Activated T-cell treated with anti-CD3 and anti-CD28 coated beads for 4 hours (primary cell): Measurements from ENCODE around the gene PDZD2.

Experiments
- DNase-seq: peaks from one replicate; pipeline ENCODE4 v3.0.0-alpha.2; 2020

The PDZD2 gene

DNA sequence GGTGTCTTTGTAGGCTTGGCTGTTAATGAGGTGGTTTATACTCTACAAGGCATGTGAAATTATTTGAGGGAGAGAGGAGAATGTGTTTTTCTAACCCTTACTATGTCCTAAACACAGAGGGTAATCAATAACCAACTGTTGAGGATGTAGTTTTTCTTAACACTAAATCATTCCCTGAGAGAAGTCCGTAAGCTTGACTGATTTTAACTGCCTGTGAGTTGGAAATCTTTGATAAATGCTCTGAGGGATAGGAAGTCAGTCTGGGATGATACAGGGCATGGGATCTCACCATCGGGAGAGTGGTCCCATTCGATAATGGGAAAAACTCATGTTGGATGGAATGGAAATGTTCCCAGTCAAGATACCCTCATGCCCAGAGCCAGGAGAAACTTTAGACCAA lies 249.6 kb downstream of the PDZD2 start:
- DNase-seq: no peak

DNA sequence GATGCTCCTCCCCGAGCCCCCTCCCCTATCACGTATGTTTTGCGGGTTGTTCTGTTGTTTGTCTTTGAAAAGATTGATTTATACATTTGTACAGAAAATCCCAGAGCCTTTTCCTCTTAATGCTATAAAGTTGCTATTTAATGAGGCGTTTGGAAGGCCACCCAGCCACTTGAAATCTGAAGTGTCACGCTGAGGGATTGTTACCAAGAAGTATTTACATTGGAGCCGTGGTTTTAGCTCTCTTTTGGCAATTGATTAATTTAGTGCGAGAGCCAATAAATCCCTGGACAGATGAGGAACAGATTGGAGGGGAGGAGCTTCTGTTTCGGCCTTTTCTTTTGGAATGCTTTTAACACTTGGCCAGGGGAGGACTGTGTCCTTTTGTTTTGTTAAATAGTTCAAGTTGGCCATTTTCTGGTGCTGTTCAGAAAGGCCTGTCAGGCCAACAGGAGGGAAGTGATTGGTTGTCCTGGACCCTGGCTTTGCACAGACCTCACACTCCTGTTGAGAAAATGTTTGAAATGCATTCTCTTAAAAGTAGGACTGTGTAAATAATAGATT lies 250.2 kb downstream of the PDZD2 start:
- no peak for DNase-seq

DNA sequence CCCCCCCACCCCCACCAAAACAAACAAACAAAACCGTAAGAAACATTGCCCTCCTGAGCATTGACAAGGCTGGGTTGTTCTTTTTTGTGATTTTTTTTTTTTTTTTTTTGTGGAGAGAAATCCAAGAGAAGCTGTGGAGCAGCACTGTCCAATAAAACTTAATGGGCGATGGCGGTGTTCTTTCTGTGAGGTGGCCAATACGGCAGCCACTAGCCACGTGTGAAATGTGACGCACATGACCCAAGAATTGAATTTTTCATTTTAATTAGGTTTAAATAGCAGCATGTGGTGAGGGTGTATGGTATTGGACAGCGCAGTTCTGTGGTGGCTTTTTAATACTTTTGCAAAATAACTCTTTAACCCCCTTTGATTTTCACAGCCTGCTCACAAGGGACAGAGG lies 251.1 kb downstream of the PDZD2 start:
- DNase-seq: no peak

DNA sequence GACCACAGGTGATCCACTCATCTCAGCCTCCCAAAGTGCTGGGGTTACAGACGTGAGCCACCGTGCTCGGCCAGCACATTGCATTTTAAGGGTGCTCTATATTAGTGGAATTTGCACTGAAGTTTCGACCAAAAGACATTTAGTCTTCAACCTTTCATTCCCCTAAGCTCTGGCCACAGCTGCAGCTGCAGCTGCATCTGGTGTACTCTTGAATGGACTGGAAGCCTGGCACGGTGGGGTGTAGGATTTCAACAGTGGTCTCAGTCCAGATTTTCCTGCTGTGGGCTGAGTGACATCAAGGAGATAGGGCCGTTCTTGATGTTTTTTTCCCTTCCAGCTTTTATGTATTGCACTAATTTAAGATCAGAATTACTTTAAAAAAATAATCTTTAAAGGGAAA lies 255.2 kb downstream of the PDZD2 start:
- no peak for DNase-seq

DNA sequence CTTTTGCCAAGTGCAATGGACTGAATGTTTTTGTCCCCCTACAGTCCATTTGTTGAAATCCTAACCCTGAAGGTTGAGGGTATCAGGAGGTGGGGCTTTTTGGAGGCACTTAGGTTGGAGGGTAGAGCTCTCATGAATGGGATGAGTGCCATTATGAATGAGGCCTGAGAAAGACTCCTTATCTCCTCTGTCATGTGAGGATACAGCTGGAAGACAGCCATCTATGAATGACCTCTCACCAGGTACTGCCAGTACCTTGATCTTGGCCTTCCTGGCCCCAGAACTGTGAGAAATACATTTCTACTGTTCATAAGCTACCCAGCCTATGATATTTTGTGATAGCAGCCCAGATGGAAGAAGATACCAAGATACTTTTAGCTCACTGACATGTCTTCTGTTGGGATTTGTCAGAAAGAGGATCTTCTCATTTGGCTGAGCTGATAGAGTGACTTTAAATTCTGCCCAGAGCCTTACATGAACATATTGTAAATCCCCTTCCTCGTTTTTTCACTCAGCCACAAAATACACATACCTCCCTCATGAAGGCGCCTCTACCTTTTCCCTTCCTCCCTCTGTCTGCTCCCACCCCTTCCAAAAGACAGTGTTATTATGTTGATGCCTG lies 256.4 kb downstream of the PDZD2 start:
- DNase-seq: no peak

DNA sequence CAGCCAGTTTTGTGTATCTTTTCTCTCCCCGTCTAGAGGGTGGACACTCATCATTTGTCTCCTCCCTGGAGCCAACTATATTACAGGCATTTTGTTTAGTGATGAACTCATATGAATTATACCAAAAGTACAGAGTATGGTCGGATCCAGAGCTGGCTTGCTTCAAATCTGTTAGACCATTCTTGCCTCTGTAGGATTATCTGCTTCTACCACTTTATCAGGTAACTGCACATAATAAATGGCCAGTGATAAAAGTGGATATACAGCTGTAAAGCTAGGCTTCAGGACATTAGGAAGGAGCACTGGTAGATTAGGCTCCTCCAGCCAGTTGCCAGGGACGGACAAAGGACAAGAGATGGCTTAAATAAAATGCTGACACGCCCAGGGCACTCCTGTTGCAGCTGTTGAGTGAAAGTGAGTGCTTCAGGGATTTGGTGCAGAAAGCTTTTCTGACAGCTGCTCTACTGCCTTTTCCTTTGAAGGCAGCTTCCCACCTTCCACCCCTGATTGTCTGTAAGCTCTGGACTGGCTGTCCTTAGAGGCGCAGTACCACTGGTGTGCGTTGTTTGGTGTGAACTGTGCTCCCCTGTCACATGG lies 259.2 kb downstream of the PDZD2 start:
- DNase-seq: no peak

DNA sequence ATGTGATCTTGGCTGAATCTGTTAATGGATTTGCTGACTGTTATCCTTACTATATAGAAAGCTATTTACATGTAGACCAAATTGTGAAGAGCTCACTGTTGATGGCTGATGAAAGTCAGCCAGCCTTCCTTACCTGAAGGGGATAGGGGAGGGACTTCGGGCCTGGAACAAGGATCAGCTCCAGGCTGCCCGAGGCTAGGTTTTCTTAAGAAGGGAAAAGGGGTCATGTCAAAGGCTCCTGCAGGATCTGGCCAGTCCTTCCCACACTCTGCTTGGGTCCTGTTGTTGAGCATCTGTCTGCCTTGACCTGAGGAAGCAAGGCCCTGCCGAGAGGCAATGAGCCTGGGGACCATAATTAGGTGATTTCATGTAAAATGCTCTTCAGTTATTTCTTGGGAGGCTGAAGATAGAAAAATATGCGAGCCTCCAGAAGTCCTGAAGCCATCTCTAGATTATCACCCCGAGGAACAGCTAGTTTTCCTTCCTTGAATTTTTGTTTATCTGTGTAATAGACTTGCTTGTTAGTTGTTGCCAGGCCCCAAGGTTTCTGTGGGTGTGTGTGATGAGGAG lies 261.4 kb downstream of the PDZD2 start:
- no peak for DNase-seq

DNA sequence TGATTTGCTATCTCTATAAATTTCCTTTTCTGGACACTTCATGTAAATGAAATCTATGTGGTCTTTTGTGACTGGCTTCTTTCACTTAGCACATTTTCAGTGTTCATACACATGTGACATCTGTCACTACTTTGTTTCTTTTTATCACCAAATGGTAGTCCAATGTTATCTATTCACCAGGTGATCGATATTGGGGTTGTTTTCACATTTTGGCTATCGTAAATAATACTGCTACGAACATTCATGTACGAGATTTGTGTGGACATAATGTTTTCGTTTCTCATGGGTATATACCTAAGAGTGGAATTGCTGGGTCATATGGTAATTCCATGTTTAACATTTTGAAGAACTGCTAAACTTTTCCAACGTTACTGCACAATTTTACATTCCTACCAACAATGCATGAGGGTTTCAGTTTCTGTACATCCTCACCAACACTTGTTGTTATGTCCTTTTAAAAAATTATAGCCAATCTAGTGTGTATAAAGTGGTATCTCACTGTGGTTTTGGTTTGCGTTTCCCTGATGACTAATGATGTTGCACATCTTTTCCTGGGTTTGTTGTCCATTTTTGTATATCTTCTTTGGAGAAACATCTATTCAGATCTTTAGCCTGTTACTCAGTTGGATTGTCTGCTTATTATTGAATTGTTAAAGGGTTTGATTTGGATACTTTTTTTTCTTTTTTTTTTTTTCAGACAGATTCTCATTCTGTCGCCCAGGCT lies 263.0 kb downstream of the PDZD2 start:
- DNase-seq: no peak

DNA sequence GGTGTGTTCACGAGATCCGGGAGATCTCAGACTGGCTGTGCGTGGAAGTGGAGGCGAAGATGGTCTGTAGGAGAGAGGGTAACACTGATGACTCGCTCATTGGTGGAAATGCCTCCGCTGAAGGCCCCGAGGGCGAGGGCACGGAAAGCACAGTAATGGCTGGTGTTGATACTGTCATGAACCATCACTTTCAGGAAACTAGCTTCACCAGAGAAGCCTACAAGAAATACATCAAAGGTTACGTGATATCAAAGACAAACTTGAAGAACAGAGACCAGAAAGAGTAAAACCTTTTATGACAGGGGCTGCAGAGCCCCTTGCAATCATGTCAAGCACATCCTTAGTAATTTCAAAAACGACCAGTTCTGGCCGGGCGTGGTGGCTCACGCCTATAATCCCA lies 269.5 kb downstream of the PDZD2 start:
- no peak for DNase-seq

DNA sequence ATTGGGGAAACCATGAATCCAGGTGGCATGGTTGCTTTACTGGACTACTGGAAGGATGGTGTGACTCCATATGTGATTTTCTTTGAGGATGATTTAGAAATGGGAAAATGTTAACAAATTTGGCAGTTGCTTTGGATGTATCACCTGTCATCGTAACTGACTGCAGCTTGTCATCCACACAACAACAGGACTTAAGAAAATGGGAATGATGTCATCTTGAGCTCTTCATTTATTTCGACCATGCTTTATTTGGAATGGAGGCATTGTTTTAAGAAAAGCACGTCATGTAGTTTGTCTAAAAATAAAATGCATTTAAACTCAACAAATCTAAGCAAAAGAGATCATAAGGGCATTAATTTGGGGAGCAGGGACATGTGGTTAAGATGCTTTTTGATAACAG lies 270.1 kb downstream of the PDZD2 start:
- no peak for DNase-seq

DNA sequence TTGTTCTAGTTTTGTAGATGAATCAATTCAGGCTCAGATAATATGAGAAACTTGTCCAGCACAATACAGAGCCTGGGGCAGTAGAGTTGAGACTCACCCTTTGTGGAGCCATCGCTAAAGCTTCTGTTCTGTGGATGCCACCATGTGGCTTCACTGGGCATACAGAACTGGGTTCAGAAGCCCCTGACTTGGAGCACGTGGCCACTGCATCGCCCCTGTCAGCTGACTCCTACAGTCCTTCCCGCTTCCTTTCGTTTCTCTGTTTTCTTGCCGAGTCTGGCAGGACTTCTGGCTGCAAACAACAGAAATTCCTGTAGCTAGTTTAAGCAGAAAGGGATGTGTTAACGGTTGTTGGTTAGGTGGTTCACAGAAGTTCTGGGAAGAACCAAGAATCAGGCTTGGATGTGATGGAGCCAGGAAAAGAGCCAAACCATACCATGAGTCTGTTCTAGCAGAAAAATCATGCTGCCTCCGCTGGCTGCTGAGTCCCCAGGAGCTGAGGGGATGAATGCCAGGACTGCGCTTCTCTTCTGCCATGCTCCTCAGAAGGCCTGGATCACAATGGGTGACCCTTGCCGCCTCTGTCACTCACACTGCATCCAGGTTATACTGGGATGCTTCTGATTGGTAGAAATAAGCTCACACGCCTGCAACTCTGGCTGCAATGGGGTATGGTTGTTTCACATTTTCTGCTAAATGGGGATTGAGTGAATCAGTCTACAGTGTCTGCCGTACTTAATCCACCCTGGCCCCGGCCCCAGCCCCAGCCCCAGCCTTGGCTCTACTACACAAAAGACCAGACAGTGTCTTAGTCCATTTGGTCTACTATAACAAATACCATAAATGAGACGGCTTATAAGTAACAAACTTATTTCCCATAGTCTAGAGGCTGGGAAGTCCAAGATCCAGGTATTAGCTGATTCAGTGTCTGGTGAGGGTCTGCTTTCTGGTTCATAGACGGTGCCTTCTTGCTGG lies 272.6 kb downstream of the PDZD2 start:
- DNase-seq: no peak

DNA sequence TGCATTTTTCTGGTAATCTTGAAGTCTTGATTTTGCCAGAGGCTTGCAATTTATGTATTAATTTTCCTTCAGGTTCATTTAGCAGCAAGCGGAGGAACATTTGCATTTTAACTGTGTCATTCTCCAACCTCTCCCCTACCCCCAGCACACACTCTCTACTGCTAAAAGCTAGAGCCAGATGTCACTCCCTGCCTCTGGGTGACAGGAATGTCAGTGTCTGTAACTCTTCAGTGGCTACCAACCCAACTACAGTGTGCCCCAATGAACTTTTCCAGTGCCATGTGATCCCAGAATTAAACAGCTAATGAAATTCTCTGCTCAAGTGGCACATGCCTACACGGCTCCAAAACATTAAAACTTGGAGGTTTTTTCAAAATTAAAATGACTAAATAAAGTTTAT lies 274.9 kb downstream of the PDZD2 start:
- no peak for DNase-seq

DNA sequence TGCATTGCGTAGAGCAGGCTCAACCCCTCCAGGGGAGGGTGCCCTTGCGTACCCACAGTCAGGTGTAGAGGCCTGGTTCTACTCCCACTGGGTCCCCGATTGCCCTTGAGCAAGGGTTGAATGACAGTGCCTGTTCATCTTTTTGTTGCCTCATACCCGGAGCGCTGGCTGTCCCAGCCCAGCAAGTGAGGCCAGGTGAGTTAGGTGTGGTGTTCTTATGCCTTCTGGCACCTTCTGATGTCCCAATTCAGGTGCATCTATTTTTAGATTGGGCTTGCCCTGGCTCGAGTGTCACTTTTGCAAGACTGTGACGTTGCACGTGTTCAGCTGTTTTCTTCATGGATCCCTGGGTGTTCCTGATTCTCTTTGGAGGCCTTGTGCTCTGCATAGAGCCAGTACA lies 277.4 kb downstream of the PDZD2 start:
- DNase-seq: no peak

DNA sequence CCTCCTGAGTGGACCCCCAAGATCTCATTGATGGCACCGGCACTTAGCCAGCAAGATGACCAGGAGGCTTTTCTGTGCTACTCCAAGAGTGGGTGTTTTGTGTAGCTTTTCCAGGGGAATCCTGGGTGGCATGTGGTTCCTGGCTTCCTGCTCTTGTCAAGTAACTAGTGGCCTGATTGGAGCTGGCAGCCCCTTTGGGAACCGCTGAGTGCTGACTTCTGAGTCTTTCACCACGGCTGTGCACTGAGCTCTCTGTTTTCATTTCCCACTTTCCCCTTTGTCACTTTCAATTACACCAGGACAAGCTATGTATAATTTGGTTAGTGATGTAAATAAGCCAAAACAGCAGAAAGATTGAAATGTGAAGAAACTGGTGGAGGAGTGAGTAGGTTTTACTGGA lies 279.8 kb downstream of the PDZD2 start:
- no peak for DNase-seq

DNA sequence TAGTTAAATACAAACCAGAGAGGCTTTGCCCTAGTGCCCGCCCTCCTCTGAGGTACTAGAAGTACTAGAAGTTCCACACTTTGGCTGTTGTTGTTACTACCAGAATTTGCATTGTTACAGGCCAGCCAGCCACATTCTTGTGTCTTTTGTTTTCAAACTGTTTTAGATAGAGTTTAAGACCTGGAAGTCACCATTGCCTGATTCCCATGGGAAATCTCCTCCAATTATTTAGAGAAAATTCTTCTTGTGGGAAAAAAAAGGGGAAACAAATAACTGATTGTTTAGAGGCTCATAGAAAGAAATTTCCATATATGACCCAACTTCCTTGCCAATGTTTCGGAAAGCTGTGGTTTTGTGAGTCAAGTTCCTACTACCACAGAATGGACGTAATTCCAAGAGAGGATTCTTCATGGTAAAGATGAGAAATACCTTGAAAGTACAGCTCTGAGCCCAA lies 282.9 kb downstream of the PDZD2 start:
- DNase-seq: no peak

DNA sequence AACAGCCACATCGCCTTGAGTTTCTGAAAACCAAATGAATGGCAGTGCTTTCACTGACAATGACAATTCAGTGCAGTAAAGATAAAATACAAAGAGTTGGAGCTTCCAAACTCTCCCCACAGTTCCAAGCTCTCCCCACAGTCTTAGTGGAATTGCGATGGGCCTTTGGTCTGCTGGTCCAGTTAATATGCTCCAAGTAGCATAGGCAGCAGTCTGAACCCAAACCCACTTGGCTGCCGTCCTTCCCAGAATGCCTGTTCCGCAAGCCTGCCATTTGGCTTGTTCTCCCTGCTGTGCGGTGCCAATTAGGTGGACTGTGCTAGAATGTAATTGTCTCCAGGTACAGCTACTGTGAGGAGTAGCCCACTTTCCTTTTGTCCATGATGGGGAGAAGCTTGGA lies 285.1 kb downstream of the PDZD2 start:
- no peak for DNase-seq

DNA sequence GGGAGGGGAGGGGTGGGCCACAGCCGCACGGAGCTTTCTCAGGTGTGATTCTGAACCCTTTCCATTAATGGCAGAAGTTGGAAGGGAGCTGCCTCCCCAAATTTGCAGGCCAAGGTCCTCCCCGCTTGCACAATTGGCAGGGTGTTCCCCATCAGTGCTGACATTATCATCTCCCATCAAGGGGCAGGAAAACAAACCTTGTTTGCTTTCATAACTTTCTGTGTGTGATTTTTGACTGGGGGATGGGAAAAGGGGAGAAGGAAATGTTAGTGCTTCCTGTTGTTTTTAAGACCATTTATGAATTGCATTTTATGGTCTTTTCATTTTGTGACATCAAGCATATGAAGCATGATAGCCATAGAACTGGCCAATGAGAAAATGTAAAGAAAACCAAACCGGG lies 292.9 kb downstream of the PDZD2 start:
- no peak for DNase-seq

DNA sequence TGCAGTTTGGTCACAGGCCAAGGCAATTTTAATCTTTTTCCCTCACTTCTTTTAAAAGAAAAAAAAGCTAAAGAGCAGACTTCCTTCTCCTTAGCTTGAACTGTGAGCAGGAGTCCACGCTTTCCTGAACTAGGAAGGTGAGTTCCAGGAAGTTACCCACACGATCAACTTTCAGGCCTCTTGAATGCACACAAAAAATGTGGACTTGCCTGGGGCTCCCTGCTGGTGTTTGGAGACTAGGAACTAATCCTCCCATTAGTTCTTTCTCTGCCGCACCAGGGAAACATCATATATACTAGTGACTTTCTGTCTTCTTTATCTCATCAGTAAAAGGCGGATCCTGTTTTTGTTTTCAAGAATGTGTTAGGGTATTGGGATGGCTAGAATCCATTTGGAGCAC lies 295.2 kb downstream of the PDZD2 start:
- no peak for DNase-seq

DNA sequence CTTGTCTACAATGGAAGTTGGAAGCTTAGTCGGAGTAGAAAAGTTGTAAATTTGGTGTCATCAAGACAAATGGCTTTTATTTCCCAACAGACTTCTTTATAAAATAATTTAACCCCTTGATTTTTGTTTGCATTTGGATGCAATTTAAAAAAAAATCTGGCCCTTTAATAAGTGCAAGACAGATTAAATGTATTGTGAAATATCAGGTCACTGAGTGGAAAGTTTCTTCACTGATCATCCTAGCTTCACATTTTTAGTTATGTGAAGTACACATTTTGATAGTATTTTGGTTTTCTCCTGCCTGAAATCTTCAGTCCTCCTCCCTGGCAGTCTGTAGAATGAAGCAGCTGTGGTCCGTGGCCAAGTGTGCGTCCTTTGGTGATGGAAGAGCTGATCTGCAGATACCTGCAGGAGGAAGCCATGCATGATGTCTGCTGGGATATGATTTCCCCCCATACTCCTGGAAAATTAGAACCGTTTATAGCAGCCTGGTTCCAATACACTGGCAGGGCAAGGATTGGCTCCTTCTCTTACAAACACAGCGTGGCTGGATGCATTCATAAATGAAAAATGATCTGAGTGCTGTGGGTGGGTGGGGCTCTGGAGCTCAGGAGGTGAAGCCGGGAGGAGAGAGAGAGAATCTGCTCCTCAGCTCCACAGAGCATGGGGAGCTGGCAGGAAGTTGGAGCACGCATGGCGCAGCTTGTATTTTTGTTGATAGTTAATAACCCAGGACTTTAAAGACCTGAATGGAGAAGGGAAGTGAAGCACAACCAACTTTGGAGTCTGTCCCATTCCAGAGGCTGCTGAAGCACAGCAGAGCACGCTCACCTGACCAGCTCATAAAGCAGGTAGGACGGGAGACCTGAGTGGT lies 296.8 kb downstream of the PDZD2 start:
- DNase-seq: no peak

DNA sequence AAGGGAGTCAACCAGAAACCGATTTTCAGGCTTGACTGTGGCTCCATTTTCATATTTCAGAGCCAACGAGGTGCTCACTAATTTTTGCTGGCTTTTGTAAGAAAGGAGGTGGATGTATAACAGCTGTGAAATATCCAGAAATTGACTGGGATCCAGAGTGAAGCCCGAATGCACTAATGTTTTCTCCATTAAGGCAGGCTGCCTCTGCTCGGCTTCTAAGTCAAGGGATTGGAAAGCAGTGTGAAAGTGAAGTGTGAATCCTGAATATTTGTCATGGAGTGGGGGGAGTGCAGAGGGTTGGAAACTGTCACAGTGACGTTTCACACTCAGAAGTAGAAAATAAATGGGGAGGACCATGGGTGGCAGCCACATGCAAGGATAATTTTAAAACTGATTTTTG lies 297.8 kb downstream of the PDZD2 start:
- no peak for DNase-seq

DNA sequence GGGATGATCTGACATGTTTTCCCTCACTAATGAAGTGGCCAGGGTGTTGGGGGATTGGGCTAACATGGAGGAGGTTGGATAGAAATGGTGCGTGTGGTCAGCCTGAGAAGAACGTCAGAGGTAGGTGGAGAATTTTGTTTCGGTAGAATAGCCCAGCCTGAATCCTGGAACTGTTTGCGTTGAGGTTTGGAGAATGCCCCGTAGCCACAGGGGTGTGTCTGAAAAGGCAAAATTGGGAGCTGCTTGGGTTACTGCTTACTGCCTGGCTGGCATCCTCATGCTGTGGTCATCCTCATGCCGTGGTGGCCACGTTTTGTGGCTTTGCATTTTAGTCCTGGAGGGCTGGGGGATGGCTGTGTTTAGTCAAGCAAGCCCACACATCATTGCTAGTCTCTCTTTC lies 298.3 kb downstream of the PDZD2 start:
- no peak for DNase-seq

DNA sequence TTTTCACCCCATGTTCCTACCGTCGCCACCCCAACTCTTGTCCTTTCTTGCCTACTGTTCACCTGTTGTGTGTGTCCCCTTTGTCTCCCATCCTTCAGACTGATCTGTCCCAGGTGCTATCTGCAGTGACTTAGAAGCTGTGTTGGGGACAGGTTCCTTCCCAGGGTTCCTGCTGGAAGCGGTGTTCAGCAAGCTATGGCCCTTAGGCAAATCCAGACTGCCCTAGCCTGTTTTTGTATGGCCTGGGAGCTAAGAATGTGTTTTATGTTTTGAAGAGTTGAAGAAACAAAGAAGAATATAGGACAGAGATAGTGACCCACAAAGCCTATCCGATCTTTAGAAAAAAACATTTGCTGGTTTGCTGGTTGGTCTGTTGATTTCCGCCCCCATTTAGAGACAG lies 298.8 kb downstream of the PDZD2 start:
- DNase-seq: no peak
